Central memory CD8-positive, alpha-beta T cell (primary cell): Measurements from ENCODE around the gene APOC1.
A peak's percentile ranks its signal among the peaks of the same experiment; 100 is the strongest.

Source experiments
- ATAC-seq: fragments of 150-1000 bp; cut with Tn5 transposase; replicated peaks from 2 replicates; pipeline ENCODE4 v1.10.0; 2022; ENCODE audit warnings: mild to moderate bottlenecking, moderate FRiP score, moderate number of reproducible peaks; ENCODE audit not compliant: poor library complexity, severe bottlenecking; ENCODE audit errors: extremely low read depth
- DNase-seq, 2 donors: peaks; one replicate each; pipeline ENCODE4 v3.0.0; 2021; ENCODE audit warnings: low spot score in 2 of 2
- H3K27ac Mint-ChIP-seq: one replicate; pipeline ENCODE4 v1.8.0; 2022; ENCODE audit warnings: low read depth, mild to moderate bottlenecking, moderate library complexity, mixed read lengths
- H3K27me3 Mint-ChIP-seq: one replicate; pipeline ENCODE4 v1.8.0; 2022; ENCODE audit warnings: mixed read lengths
- H3K36me3 Mint-ChIP-seq: one replicate; pipeline ENCODE4 v1.8.0; 2022; ENCODE audit warnings: mild to moderate bottlenecking, moderate library complexity, mixed read lengths; ENCODE audit not compliant: insufficient read depth
- H3K4me1 Mint-ChIP-seq: one replicate; pipeline ENCODE4 v1.8.0; 2022; ENCODE audit warnings: mixed read lengths
- H3K4me3 Mint-ChIP-seq: one replicate; pipeline ENCODE4 v1.8.0; 2022; ENCODE audit warnings: mild to moderate bottlenecking, moderate library complexity, mixed read lengths
- H3K9me3 Mint-ChIP-seq: one replicate; pipeline ENCODE4 v1.8.0; 2022; ENCODE audit warnings: mixed read lengths

Gene APOC1

DNA sequence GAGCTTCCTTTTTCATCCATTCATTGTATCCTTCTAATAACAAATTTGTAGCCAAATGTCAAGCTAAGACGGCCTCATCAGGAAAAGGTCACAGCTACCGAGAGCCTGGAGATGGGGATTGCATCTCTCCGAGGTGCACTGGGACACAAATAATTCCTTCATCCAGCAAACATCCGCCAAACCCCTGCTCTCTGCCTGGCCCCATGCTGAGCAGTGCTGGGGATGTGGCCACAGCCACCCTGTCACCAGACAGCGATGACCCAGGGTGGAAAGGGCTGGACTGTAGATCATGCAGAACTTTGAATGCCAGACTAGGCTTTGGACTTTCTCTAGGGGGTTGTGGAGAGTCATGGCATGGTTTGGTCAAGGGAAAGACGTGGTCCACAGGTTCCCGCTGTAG, 21.5 kb upstream of the APOC1 start:
- no peaks in the 10 kb centered on the region for H3K27me3 Mint-ChIP-seq
- no peaks in the 10 kb centered on the region for H3K9me3 Mint-ChIP-seq
- ATAC-seq (no peak), DNase-seq (no peak)
- H3K4me1 Mint-ChIP-seq: peaks cover 35% of the 10 kb centered on the region
- H3K4me3 Mint-ChIP-seq: peak overlapping the region; percentile 77
- H3K36me3 Mint-ChIP-seq: peaks cover 37% of the 10 kb centered on the region
- H3K27ac Mint-ChIP-seq: peak overlapping the region; percentile 5

DNA sequence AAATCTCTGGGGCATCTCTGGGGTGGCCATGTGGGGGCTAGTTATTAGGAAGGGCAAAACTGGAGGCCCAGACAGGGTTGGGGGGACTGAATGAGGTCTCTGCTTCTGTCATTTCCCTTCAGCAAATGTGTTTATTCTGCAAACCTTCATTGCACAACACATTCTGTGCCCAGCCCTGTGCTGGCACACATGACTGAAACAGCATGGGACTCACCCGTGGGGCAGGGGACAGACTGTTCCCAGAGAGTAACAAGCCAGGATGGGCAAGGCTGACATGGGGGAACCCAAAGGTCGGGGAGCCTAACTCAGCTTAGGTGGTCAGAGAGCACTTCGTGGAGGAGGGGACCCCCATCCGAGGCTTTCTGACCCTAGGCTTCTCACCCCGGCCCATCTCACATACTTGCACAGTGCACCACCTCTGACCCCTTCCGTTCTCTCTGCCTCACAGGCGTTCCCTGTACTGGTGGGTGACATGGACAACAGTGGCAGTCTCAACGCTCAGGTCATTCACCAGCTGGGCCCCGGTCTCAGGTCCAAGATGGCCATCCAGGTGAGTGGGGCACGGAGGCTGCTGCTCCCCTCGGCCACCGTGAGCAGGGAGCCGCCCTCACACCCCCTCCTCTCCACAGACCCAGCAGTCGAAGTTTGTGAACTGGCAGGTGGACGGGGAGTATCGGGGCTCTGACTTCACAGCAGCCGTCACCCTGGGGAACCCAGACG, 20.9 kb upstream of the APOC1 start:
- H3K4me3 Mint-ChIP-seq: peak overlapping the region; percentile 77
- H3K36me3 Mint-ChIP-seq: peaks cover 39% of the 10 kb centered on the region
- no peak for ATAC-seq
- H3K9me3 Mint-ChIP-seq: no peaks in the 10 kb centered on the region
- DNase-seq: no peak
- no peaks in the 10 kb centered on the region for H3K27me3 Mint-ChIP-seq
- peak overlapping the region; percentile 5 for H3K27ac Mint-ChIP-seq
- peaks cover 35% of the 10 kb centered on the region for H3K4me1 Mint-ChIP-seq

- Mint-ChIP-seq H3K4me1 (peaks cover 33% of the 10 kb centered on the region), H3K27me3 (no peaks in the 10 kb centered on the region), H3K27ac (no peak overlapping the region), H3K4me3 (no peak overlapping the region), H3K36me3 (peaks cover 39% of the 10 kb centered on the region), H3K9me3 (no peaks in the 10 kb centered on the region)
- ATAC-seq (no peak), DNase-seq (no peak)
These were observed 20.4 kb upstream of the APOC1 start for GRCh38 chr19:44894052-44894400.

- H3K36me3 Mint-ChIP-seq: peaks cover 40% of the 10 kb centered on the region
- no peak overlapping the region for H3K27ac Mint-ChIP-seq
- no peak for DNase-seq
- no peak overlapping the region for H3K4me3 Mint-ChIP-seq
- ATAC-seq: no peak
- no peaks in the 10 kb centered on the region for H3K27me3 Mint-ChIP-seq
- H3K9me3 Mint-ChIP-seq: no peaks in the 10 kb centered on the region
- H3K4me1 Mint-ChIP-seq: peaks cover 29% of the 10 kb centered on the region
These were observed 19.5 kb upstream of the APOC1 start for GRCh38 chr19:44894946-44895345.

GRCh38 chr19:44897835-44898234, 16.6 kb upstream of the APOC1 start:
- ATAC-seq (no peak), DNase-seq (no peak)
- Mint-ChIP-seq H3K36me3 (peaks cover 33% of the 10 kb centered on the region), H3K4me1 (peaks cover 10% of the 10 kb centered on the region), H3K27ac (no peak overlapping the region), H3K9me3 (no peaks in the 10 kb centered on the region), H3K4me3 (no peak overlapping the region), H3K27me3 (no peaks in the 10 kb centered on the region)

- Mint-ChIP-seq H3K4me1 (no peaks in the 10 kb centered on the region), H3K9me3 (no peaks in the 10 kb centered on the region), H3K4me3 (no peak overlapping the region), H3K36me3 (peaks cover 26% of the 10 kb centered on the region), H3K27me3 (peaks cover 7% of the 10 kb centered on the region), H3K27ac (no peak overlapping the region)
- DNase-seq (no peak), ATAC-seq (no peak)
These were observed 13.8 kb upstream of the APOC1 start for GRCh38 chr19:44900328-44901244.

- no peaks in the 10 kb centered on the region for H3K9me3 Mint-ChIP-seq
- H3K4me3 Mint-ChIP-seq: no peak overlapping the region
- H3K4me1 Mint-ChIP-seq: peaks cover 6% of the 10 kb centered on the region
- DNase-seq (no peak), ATAC-seq (no peak)
- peaks cover 17% of the 10 kb centered on the region for H3K36me3 Mint-ChIP-seq
- no peak overlapping the region for H3K27ac Mint-ChIP-seq
- H3K27me3 Mint-ChIP-seq: peaks cover 29% of the 10 kb centered on the region
These were observed 11.2 kb upstream of the APOC1 start for GRCh38 chr19:44903216-44903601.

- H3K27ac Mint-ChIP-seq: no peak overlapping the region
- ATAC-seq: peak; percentile 64
- H3K36me3 Mint-ChIP-seq: peaks cover 16% of the 10 kb centered on the region
- H3K9me3 Mint-ChIP-seq: no peaks in the 10 kb centered on the region
- DNase-seq: peak; percentile 53 to 74
- peaks cover 29% of the 10 kb centered on the region for H3K27me3 Mint-ChIP-seq
- H3K4me1 Mint-ChIP-seq: peaks cover 6% of the 10 kb centered on the region
- H3K4me3 Mint-ChIP-seq: no peak overlapping the region
These were observed 10.6 kb upstream of the APOC1 start for GRCh38 chr19:44903602-44904425.

- H3K27ac Mint-ChIP-seq: no peak overlapping the region
- H3K27me3 Mint-ChIP-seq: peaks cover 29% of the 10 kb centered on the region
- ATAC-seq: no peak
- no peak overlapping the region for H3K4me3 Mint-ChIP-seq
- peaks cover 6% of the 10 kb centered on the region for H3K4me1 Mint-ChIP-seq
- peaks cover 15% of the 10 kb centered on the region for H3K36me3 Mint-ChIP-seq
- H3K9me3 Mint-ChIP-seq: no peaks in the 10 kb centered on the region
- DNase-seq: no peak
These were observed 9.9 kb upstream of the APOC1 start for GRCh38 chr19:44904426-44904994.

DNA sequence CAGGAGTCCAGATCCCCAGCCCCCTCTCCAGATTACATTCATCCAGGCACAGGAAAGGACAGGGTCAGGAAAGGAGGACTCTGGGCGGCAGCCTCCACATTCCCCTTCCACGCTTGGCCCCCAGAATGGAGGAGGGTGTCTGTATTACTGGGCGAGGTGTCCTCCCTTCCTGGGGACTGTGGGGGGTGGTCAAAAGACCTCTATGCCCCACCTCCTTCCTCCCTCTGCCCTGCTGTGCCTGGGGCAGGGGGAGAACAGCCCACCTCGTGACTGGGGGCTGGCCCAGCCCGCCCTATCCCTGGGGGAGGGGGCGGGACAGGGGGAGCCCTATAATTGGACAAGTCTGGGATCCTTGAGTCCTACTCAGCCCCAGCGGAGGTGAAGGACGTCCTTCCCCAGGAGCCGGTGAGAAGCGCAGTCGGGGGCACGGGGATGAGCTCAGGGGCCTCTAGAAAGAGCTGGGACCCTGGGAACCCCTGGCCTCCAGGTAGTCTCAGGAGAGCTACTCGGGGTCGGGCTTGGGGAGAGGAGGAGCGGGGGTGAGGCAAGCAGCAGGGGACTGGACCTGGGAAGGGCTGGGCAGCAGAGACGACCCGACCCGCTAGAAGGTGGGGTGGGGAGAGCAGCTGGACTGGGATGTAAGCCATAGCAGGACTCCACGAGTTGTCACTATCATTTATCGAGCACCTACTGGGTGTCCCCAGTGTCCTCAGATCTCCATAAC, 8.8 kb upstream of the APOC1 start, which contains the start of gene APOE:
Gene APOE (plus strand): TSS at position 360 of the 724 bp plus-strand sequence. CDS start 829 bp downstream, outside the sequence.
- Mint-ChIP-seq H3K4me1 (peaks cover 6% of the 10 kb centered on the region), H3K36me3 (peaks cover 15% of the 10 kb centered on the region), H3K27ac (no peak within 1 kb of the TSS), H3K27me3 (peaks cover 29% of the 10 kb centered on the region), H3K4me3 (no peak within 1 kb of the TSS), H3K9me3 (no peaks in the 10 kb centered on the region)
- ATAC-seq (no peak), DNase-seq (no peak)

- H3K27me3 Mint-ChIP-seq: peaks cover 48% of the 10 kb centered on the region
- H3K9me3 Mint-ChIP-seq: no peaks in the 10 kb centered on the region
- H3K4me1 Mint-ChIP-seq: peaks cover 6% of the 10 kb centered on the region
- ATAC-seq: no peak
- H3K36me3 Mint-ChIP-seq: peaks cover 7% of the 10 kb centered on the region
- no peak overlapping the region for H3K27ac Mint-ChIP-seq
- H3K4me3 Mint-ChIP-seq: no peak overlapping the region
- no peak for DNase-seq
These were observed 6.8 kb upstream of the APOC1 start for GRCh38 chr19:44907613-44908012.
